Esophagus muscularis mucosa (tissue), 4 donors: ENCODE measurements around the gene DEDD. TPM values are rescaled to one million over a fixed set of nuclear protein-coding genes. Genes with fewer than 3 reads are reported as not detected.

Experiments used
- DNase-seq: peaks from one replicate; pipeline ENCODE4 v3.0.0-alpha.2; 2017; ENCODE audit errors: extremely low spot score
- H3K27ac ChIP-seq, 4 donors: fragments of 200-600 bp; sonication (generic); replicated peaks in 1 of 4; 1 replicate in 3 of 4; 2 replicates in 1 of 4; pipeline ENCODE4 v1.5.1; 2016 to 2019; ENCODE audit warnings: mild to moderate bottlenecking in 1 of 4
- H3K27me3 ChIP-seq, 4 donors: fragments of 200-600 bp; sonication (generic); one replicate each; pipeline versions ENCODE4 v1.5.1 to v1.6.0; 2016 to 2019
- H3K36me3 ChIP-seq, 4 donors: fragments of 200-600 bp; sonication (generic); one replicate each; pipeline ENCODE4 v1.5.1; 2016 to 2019
- H3K4me1 ChIP-seq, 4 donors: fragments of 200-600 bp; sonication (generic); one replicate each; pipeline ENCODE4 v1.5.1; 2016 to 2019
- H3K4me3 ChIP-seq, 4 donors: fragments of 200-600 bp; sonication (generic); 1 replicate in 2 of 4; 2 replicates in 2 of 4; pipeline ENCODE4 v1.5.1; 2016 to 2019; ENCODE audit warnings: mild to moderate bottlenecking in 4 of 4, moderate library complexity in 1 of 4
- H3K9me3 ChIP-seq, 4 donors: fragments of 200-600 bp; sonication (generic); 1 replicate in 3 of 4; 2 replicates in 1 of 4; pipeline ENCODE4 v1.5.1; 2016 to 2019
- EP300 ChIP-seq: sonication (generic); formaldehyde crosslinking; IDR thresholded peaks from one replicate; pipeline ENCODE4 v1.6.1; 2017; ENCODE audit warnings: antibody characterized with exemption
- POLR2A ChIP-seq: fragments of 450-650 bp; IDR thresholded peaks from one replicate; pipeline ENCODE4 v1.6.1; 2017; ENCODE audit warnings: antibody characterized with exemption, moderate library complexity, mild to moderate bottlenecking, low read depth
- POLR2AphosphoS5 ChIP-seq, 2 donors: sonication (generic); formaldehyde crosslinking; IDR thresholded peaks; one replicate each; pipeline ENCODE4 v1.6.1; 2017; ENCODE audit warnings: antibody characterized with exemption in 2 of 2
- WGBS: methylation state at CpG from one replicate; pipeline ENCODE4 v1.1.5; 2018; 5-methylcytosine and 5-hydroxymethylcytosine counted together
- intact Hi-C: fragments of 100-400 bp; cut with DNase I; formaldehyde crosslinking; loops from one replicate; pipeline ENCODE4 v1.15.1; 2023
- total RNA-seq, 4 donors: library from RNA; depleted of rRNA; stranded (reverse); fragments of >200 nt; gene quantifications; one replicate each; pipeline versions ENCODE4 v1.1.0 to v1.2.1, GENCODE V29; 2016
- TF ChIP-seq, protein P1 (sequence below), 3 experiments: fragments of 200-600 bp in 2 of 3; fragments of 450-650 bp in 1 of 3; sonication (generic) in 2 of 3; IDR thresholded peaks; one replicate each; pipeline ENCODE4 v1.5.1; 2017 to 2019; ENCODE audit warnings: antibody characterized with exemption in 3 of 3, mild to moderate bottlenecking in 2 of 3, moderate library complexity in 1 of 3

Gene DEDD
- total RNA-seq, 4 donors from 2014 or later, result 37.0 to 82.5 (median 47.7) TPM

DNA sequence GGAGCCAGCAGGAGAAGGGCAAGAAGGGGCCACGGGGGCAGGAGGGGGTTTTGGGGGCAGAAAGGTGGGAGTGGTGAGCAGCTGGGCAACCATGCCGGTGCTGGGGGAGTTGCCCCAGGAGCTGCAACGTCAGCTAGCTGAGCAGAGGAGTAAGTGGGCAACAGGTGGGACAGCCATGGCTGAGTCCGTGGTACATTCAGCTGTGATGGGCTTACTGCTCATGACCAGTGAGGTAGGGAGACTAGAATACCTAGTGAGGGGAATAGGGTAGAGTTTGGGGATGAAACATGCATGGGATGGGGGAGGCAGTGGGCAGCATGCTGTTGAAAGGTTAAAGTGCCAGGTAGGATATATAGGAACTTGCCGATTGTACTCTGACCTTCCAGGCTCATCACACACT lies 29.2 kb upstream of the DEDD start:
- H3K27me3 ChIP-seq, result peaks cover 0 to 3% (median 0%) of the 10 kb centered on the region in 4 donors
- WGBS, result 74% methylated on average over 5 of the region's 5 CpGs
- intact Hi-C loops, result no loop called here
- H3K4me1 ChIP-seq, result peaks cover 34 to 53% (median 47%) of the 10 kb centered on the region in 4 donors
- H3K27ac ChIP-seq, result no peak overlapping the region
- no peaks in the 10 kb centered on the region for H3K9me3 ChIP-seq
- no peak for DNase-seq
- TF ChIP-seq, protein P1, sequence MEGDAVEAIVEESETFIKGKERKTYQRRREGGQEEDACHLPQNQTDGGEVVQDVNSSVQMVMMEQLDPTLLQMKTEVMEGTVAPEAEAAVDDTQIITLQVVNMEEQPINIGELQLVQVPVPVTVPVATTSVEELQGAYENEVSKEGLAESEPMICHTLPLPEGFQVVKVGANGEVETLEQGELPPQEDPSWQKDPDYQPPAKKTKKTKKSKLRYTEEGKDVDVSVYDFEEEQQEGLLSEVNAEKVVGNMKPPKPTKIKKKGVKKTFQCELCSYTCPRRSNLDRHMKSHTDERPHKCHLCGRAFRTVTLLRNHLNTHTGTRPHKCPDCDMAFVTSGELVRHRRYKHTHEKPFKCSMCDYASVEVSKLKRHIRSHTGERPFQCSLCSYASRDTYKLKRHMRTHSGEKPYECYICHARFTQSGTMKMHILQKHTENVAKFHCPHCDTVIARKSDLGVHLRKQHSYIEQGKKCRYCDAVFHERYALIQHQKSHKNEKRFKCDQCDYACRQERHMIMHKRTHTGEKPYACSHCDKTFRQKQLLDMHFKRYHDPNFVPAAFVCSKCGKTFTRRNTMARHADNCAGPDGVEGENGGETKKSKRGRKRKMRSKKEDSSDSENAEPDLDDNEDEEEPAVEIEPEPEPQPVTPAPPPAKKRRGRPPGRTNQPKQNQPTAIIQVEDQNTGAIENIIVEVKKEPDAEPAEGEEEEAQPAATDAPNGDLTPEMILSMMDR (IDR thresholded peaks at IDR 0.05), result no peak
- TF ChIP-seq POLR2AphosphoS5 (IDR thresholded peaks at IDR 0.05), result no peak
- no peak for TF ChIP-seq POLR2A
- TF ChIP-seq EP300, result no peak
- H3K4me3 ChIP-seq, result no peak overlapping the region
- peaks cover 5 to 65% (median 44%) of the 10 kb centered on the region in 4 donors for H3K36me3 ChIP-seq

DNA sequence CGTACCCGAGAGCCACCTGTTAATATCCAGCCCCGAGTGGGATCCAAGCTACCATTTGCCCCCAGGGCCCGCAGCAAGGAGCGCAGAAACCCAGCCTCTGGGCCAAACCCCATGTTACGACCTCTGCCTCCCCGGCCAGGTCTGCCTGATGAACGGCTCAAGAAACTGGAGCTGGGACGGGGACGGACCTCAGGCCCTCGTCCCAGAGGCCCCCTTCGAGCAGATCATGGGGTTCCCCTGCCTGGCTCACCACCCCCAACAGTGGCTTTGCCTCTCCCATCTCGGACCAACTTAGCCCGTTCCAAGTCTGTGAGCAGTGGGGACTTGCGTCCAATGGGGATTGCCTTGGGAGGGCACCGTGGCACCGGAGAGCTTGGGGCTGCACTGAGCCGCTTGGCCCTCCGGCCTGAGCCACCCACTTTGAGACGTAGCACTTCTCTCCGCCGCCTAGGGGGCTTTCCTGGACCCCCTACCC lies 28.2 kb upstream of the DEDD start:
- 92% methylated on average over 15 of the region's 22 CpGs for WGBS
- Histone ChIP-seq H3K27me3 (peaks cover 0 to 1% (median 0%) of the 10 kb centered on the region in 4 donors), H3K36me3 (peaks cover 5 to 66% (median 45%) of the 10 kb centered on the region in 4 donors), H3K27ac (peak overlapping the region in 3 of 4 donors; percentile 87 to 90 (median 88)), H3K4me1 (peaks cover 34 to 52% (median 45%) of the 10 kb centered on the region in 4 donors), H3K4me3 (peak overlapping the region in 2 of 4 donors; percentile 84 to 88), H3K9me3 (no peaks in the 10 kb centered on the region)
- no peak for DNase-seq
- intact Hi-C loops, result no loop called here
- TF ChIP-seq POLR2A (no peak), POLR2AphosphoS5 (IDR thresholded peaks at IDR 0.05) (no peak), EP300 (no peak)
- TF ChIP-seq, protein P1 (IDR thresholded peaks at IDR 0.05), result no peak

DNA sequence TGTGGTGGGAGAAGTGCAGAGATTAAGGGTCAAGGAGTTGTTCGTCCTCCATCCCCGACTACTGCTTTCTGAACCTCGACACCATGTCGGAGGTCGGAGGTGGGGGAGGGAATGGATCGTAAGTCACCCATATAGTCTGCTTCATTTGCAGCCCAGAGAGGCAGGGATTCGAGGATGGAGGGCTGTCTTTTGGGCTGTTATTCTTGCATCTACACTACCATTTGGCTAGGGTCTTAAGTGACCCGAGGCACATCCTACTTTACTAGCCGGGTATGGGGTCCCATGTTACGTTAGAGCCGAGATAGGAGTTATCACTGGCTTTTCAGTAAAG lies 27.4 kb upstream of the DEDD start:
- H3K4me1 ChIP-seq, result peaks cover 29 to 52% (median 42%) of the 10 kb centered on the region in 4 donors
- peak overlapping the region; percentile 87 to 90 (median 88) for H3K27ac ChIP-seq
- DNase-seq, result no peak
- TF ChIP-seq, protein P1 (IDR thresholded peaks at IDR 0.05), result no peak
- no peak for TF ChIP-seq EP300
- no peak for TF ChIP-seq POLR2A
- TF ChIP-seq POLR2AphosphoS5 (IDR thresholded peaks at IDR 0.05), result no peak
- 0% methylated on average over 8 of the region's 11 CpGs for WGBS
- intact Hi-C loops, result no loop called here
- H3K4me3 ChIP-seq, result peak overlapping the region; percentile 81 to 88 (median 86)
- H3K36me3 ChIP-seq, result peaks cover 5 to 64% (median 44%) of the 10 kb centered on the region in 4 donors
- H3K9me3 ChIP-seq, result no peaks in the 10 kb centered on the region
- no peaks in the 10 kb centered on the region for H3K27me3 ChIP-seq

DNA sequence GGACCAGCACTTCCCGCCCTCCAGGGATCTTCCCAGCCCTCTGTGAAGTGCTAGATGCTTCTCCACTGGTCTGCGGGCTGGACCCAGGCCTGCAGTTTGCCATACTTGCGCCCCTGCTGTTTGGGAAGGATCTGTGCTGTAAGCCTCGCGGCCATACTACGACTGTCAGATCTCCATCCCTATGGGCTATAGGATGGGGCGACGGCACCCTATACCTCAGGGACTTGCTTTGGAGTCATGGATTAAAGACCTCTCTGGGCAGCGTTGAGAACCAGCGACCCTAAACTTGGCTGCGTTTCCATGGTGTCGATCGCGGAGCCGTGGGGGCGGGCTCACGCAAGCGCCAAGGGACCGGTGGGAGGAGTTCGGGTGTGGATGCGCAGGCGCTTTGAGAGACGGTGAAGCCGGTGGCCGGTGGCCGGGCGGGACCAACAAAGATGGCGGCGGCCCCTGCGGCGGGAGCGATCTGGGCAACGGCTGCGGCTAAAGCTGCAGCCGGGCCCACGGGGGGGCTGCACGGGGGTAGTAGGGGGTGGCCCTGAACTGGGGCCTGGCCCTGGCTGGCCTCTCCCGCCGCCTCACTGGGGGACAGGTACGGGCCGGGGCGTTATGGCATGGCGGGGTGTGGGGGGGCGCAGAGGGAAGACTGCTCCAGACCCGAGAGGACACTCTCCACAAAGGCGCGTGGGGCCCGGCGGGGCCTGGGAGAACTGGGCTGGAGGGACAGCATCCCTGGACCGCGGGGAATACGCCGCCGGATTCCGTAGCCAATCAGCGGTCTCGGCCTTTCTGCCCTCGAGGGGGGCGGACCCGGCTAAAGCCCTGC lies 26.8 kb upstream of the DEDD start, which contains the start of gene USP21:
Gene USP21 (plus strand): TSS at position 414 of the 826 bp plus-strand sequence. CDS start 1,141 bp downstream, outside the sequence.
- Histone ChIP-seq H3K27ac (peak within 1 kb of the TSS; percentile 87 to 90 (median 88)), H3K27me3 (no peaks in the 10 kb centered on the region), H3K4me1 (peaks cover 35 to 56% (median 46%) of the 10 kb centered on the region in 4 donors), H3K4me3 (peak within 1 kb of the TSS; percentile 81 to 88 (median 86)), H3K9me3 (no peaks in the 10 kb centered on the region), H3K36me3 (peaks cover 5 to 58% (median 41%) of the 10 kb centered on the region in 4 donors)
- intact Hi-C loops, result no loop called here
- DNase-seq, result peak; percentile 98
- WGBS, result under 1% methylated on average over 36 of the region's 60 CpGs
- TF ChIP-seq EP300, result no peak
- TF ChIP-seq POLR2AphosphoS5 (IDR thresholded peaks at IDR 0.05), result peak; percentile 81 to 85
- TF ChIP-seq, protein P1 (IDR thresholded peaks at IDR 0.05), result peak in 2 of 3 experiments; percentile 24 to 47
